Endodermal cell (in vitro differentiated cells): Measurements from ENCODE around the gene SPA17. TPM values are rescaled to one million over a fixed set of nuclear protein-coding genes. Genes with fewer than 3 reads are reported as not detected.

Experiments
- DNase-seq: peaks from one replicate; pipeline ENCODE4 v3.0.0-alpha.2; 2017
- H3K27ac ChIP-seq: 2 replicates; pipeline ENCODE4 v1.5.1; 2013; ENCODE audit warnings: mild to moderate bottlenecking, low read depth, low read length, moderate library complexity
- H3K27me3 ChIP-seq: 2 replicates; pipeline ENCODE4 v1.6.1; 2013; ENCODE audit warnings: mild to moderate bottlenecking, low read length, moderate library complexity; ENCODE audit not compliant: insufficient read depth, control insufficient read depth, poor library complexity, severe bottlenecking
- H3K36me3 ChIP-seq: 2 replicates; pipeline ENCODE4 v1.7.0; 2013; ENCODE audit warnings: mild to moderate bottlenecking, low read length, moderate library complexity; ENCODE audit not compliant: control insufficient read depth, insufficient read depth
- H3K4me1 ChIP-seq: one replicate; pipeline ENCODE4 v1.7.0; 2013; ENCODE audit warnings: low read length; ENCODE audit not compliant: control insufficient read depth, insufficient read depth
- H3K4me3 ChIP-seq: 2 replicates; pipeline ENCODE4 v1.5.1; 2013; ENCODE audit warnings: mild to moderate bottlenecking, low read length, moderate library complexity
- H3K9ac ChIP-seq: 2 replicates; pipeline ENCODE4 v1.6.1; 2013; ENCODE audit warnings: mild to moderate bottlenecking, low read length, moderate library complexity; ENCODE audit not compliant: poor library complexity, severe bottlenecking; ENCODE audit errors: extremely low read depth
- H3K9me3 ChIP-seq: 2 replicates; pipeline ENCODE4 v1.6.1; 2013; ENCODE audit warnings: mild to moderate bottlenecking, low read length, moderate library complexity; ENCODE audit not compliant: control insufficient read depth
- H3K27ac Mint-ChIP-seq: 2 replicates; pipeline ENCODE4 v1.8.0; 2020; ENCODE audit warnings: mixed read lengths
- H3K27me3 Mint-ChIP-seq: 2 replicates; pipeline ENCODE4 v1.8.0; 2021; ENCODE audit warnings: mild to moderate bottlenecking, mixed read lengths; ENCODE audit not compliant: insufficient read depth
- H3K36me3 Mint-ChIP-seq: 2 replicates; pipeline ENCODE4 v1.8.0; 2020; ENCODE audit warnings: low read depth, mixed read lengths
- H3K4me1 Mint-ChIP-seq: 2 replicates; pipeline ENCODE4 v1.8.0; 2020; ENCODE audit warnings: mixed read lengths
- H3K4me3 Mint-ChIP-seq: 2 replicates; pipeline ENCODE4 v1.8.0; 2020; ENCODE audit warnings: mild to moderate bottlenecking, moderate library complexity, mixed read lengths
- H3K9me3 Mint-ChIP-seq: 2 replicates; pipeline ENCODE4 v1.8.0; 2020; ENCODE audit warnings: mild to moderate bottlenecking, mixed read lengths
- WGBS, 2 experiments: methylation state at CpG; one replicate each; pipeline versions ENCODE4 v1.1.5 to v1.1.7; 2013; ENCODE audit warnings: missing lambda C conversion rate in 2 of 2, mixed read lengths in 1 of 2; ENCODE audit not compliant: insufficient coverage in 1 of 2, insufficient read length in 1 of 2; 5-methylcytosine and 5-hydroxymethylcytosine counted together
- total RNA-seq, 2 donors: library from RNA; stranded (reverse); fragmentation: NEBNext Ultra II Directional in 1 of 2; extraction: Animal tissue kit (Norgen Biotek cat#: 25700) in 1 of 2; gene quantifications; 2 replicates in 1 of 2; 3 replicates in 1 of 2; pipeline ENCODE4 v1.2.1, GENCODE V29; 2021
- TF ChIP-seq, protein P1 (sequence below): fragments of 200-600 bp; sonication (generic); conservative IDR thresholded peaks from 2 replicates; pipeline ENCODE4 v1.5.0; 2021; ENCODE audit warnings: antibody characterized with exemption, mild to moderate bottlenecking

Gene SPA17
- total RNA-seq, 2 donors from 2014 or later, result 19.6 to 21.8 TPM

DNA sequence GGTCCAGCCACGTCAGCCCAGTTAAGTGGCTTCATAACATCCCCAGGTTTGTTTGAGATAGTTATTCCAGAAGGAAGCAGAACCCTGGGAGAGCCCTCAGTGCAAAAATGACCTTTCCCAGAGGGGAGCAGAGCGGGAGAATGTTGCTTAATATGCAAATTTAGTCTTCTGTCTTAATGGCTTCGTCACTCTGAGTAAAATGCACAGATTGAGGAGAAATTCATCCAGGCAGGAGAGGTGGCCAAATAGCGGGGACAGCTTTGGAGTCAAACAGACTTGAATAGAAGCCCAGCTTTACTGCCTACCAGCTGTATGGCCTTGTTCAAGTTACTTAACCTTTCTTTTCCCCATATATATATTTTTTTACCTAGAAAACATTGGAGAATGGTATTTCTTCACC, 53.8 kb downstream of the SPA17 start:
- no peak overlapping the region for H3K27ac Mint-ChIP-seq
- WGBS, 2 experiments, result 87 to 92% methylated on average over 3 to 4 of the region's 4 CpGs
- H3K4me3 ChIP-seq, result no peak overlapping the region
- DNase-seq, result no peak
- no peaks in the 10 kb centered on the region for H3K9me3 Mint-ChIP-seq
- H3K27ac ChIP-seq, result no peak overlapping the region
- TF ChIP-seq, protein P1, sequence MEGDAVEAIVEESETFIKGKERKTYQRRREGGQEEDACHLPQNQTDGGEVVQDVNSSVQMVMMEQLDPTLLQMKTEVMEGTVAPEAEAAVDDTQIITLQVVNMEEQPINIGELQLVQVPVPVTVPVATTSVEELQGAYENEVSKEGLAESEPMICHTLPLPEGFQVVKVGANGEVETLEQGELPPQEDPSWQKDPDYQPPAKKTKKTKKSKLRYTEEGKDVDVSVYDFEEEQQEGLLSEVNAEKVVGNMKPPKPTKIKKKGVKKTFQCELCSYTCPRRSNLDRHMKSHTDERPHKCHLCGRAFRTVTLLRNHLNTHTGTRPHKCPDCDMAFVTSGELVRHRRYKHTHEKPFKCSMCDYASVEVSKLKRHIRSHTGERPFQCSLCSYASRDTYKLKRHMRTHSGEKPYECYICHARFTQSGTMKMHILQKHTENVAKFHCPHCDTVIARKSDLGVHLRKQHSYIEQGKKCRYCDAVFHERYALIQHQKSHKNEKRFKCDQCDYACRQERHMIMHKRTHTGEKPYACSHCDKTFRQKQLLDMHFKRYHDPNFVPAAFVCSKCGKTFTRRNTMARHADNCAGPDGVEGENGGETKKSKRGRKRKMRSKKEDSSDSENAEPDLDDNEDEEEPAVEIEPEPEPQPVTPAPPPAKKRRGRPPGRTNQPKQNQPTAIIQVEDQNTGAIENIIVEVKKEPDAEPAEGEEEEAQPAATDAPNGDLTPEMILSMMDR, result no peak
- H3K9me3 ChIP-seq, result no peaks in the 10 kb centered on the region
- H3K36me3 ChIP-seq, result no peaks in the 10 kb centered on the region
- peaks cover 37% of the 10 kb centered on the region for H3K4me1 Mint-ChIP-seq
- no peaks in the 10 kb centered on the region for H3K36me3 Mint-ChIP-seq
- peaks cover 4% of the 10 kb centered on the region for H3K27me3 ChIP-seq
- peaks cover 10% of the 10 kb centered on the region for H3K4me1 ChIP-seq
- no peak overlapping the region for H3K9ac ChIP-seq
- peaks cover 30% of the 10 kb centered on the region for H3K27me3 Mint-ChIP-seq
- H3K4me3 Mint-ChIP-seq, result no peak overlapping the region

DNA sequence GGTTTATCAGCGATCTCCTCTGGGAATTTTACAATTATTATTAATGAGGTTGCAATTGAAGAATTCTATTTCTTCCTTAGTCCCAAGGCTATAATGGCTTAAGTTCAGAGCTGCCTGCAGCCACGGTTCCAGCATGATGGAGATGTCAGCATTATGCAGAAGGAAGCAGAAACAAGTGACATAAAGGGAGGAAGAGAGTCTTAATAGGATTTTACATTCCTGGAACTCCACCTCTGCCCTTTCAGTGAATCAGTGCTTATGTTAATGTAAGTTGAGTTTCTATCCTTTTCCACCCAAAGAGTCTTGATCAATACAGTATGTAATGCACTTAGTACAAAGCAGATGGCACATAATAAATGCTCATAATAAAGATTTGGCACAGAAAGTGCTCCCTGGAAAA, 54.4 kb downstream of the SPA17 start:
- Histone ChIP-seq H3K9me3 (no peaks in the 10 kb centered on the region), H3K4me1 (peaks cover 10% of the 10 kb centered on the region), H3K4me3 (no peak overlapping the region), H3K27ac (no peak overlapping the region), H3K27me3 (no peaks in the 10 kb centered on the region), H3K9ac (no peak overlapping the region), H3K36me3 (no peaks in the 10 kb centered on the region)
- Mint-ChIP-seq H3K9me3 (no peaks in the 10 kb centered on the region), H3K4me3 (no peak overlapping the region), H3K36me3 (no peaks in the 10 kb centered on the region), H3K27ac (no peak overlapping the region), H3K4me1 (peaks cover 30% of the 10 kb centered on the region), H3K27me3 (peaks cover 26% of the 10 kb centered on the region)
- TF ChIP-seq, protein P1, result peak; percentile 3
- no peak for DNase-seq
- WGBS, 2 experiments, result 89% methylated on average over 2 of the region's 2 CpGs; no CpG with 5 or more reads in 1 of the 2 experiments

DNA sequence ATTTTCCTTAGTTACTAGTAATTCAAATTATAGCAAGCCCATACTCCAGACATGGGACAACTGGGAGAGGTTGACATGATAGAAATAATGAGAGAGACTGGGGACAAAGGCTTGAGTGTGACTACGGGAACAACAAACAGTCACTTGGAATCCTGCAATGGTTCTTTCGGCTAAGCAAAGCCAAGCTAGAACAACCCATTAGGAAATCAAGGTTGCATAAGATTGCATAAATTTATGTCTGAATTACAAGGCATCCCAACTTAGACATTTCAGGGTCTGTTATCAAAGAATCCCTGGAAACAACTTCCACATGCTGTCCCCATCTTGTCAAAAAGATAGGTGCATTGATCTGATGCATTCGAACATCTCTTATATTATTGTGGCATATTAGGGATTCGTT, 55.9 kb downstream of the SPA17 start:
- H3K27ac ChIP-seq, result no peak overlapping the region
- no peak overlapping the region for H3K27ac Mint-ChIP-seq
- 83 to 90% methylated on average over 3 to 4 of the region's 4 CpGs for WGBS, 2 experiments

More for the DNA sequence above, 55.9 kb downstream of the SPA17 start:
- H3K9me3 ChIP-seq, result no peaks in the 10 kb centered on the region
- peaks cover 7% of the 10 kb centered on the region for H3K4me1 ChIP-seq
- no peak overlapping the region for H3K9ac ChIP-seq
- TF ChIP-seq, protein P1, result no peak
- no peaks in the 10 kb centered on the region for H3K27me3 ChIP-seq
- Mint-ChIP-seq H3K9me3 (no peaks in the 10 kb centered on the region), H3K27me3 (peaks cover 15% of the 10 kb centered on the region), H3K4me1 (peaks cover 23% of the 10 kb centered on the region), H3K36me3 (no peaks in the 10 kb centered on the region), H3K4me3 (no peak overlapping the region)
- no peak for DNase-seq
- H3K36me3 ChIP-seq, result no peaks in the 10 kb centered on the region
- no peak overlapping the region for H3K4me3 ChIP-seq
